GM21723 (cell line): Measurements from ENCODE around the gene DYNC2I2.
"Not testable (repeated sequence)": the region's sequence is repeated elsewhere in the genome, so short reads cannot be mapped to it uniquely, and the experiment has no call there.

Experiments used
- ATAC-seq: cut with Tn5 transposase; IDR thresholded peaks from one replicate; pipeline ENCODE4 v1.9.1; 2021; ENCODE audit warnings: mild to moderate bottlenecking, moderate library complexity; ENCODE audit not compliant: unreplicated experiment

Gene DYNC2I2

GRCh38 chr9:128656416-128657343 is at the start of gene DYNC2I2:
Gene DYNC2I2, minus strand, starts transcription at chr9:128656847. Its CDS starts 121 bp downstream, at chr9:128656726.
- peak; percentile 71 for ATAC-seq

GRCh38 chr9:128706045-128706444 is 49.4 kb upstream of the DYNC2I2 start:
- ATAC-seq, result no peak

- ATAC-seq, result no peak
Measured at GRCh38 chr9:128705051-128705965, 48.7 kb upstream of the DYNC2I2 start.

- no peak for ATAC-seq
Measured at GRCh38 chr9:128704356-128704670, 47.7 kb upstream of the DYNC2I2 start.

GRCh38 chr9:128703616-128704355 is 47.1 kb upstream of the DYNC2I2 start:
- no peak for ATAC-seq

- ATAC-seq, result peak; percentile 20
Measured at GRCh38 chr9:128702949-128703615, 46.4 kb upstream of the DYNC2I2 start.

GRCh38 chr9:128702445-128702948 is 45.9 kb upstream of the DYNC2I2 start, which contains the start of gene PKN3:
Gene PKN3, plus strand, starts transcription at chr9:128702503. Its CDS starts 413 bp downstream, at chr9:128702916.
- ATAC-seq, result peak; percentile 76

GRCh38 chr9:128701227-128701854 is 44.7 kb upstream of the DYNC2I2 start:
- ATAC-seq, result no peak

GRCh38 chr9:128699096-128699795 is 42.6 kb upstream of the DYNC2I2 start:
- ATAC-seq, result not testable (repeated sequence)

GRCh38 chr9:128696923-128697707 is 40.5 kb upstream of the DYNC2I2 start:
- ATAC-seq, result no peak

- ATAC-seq, result no peak
Measured at GRCh38 chr9:128694344-128694743, 37.7 kb upstream of the DYNC2I2 start.

GRCh38 chr9:128693738-128694137 is 37.1 kb upstream of the DYNC2I2 start:
- ATAC-seq, result not testable (repeated sequence)

- ATAC-seq, result no peak
Measured at GRCh38 chr9:128690684-128691034, 34.0 kb upstream of the DYNC2I2 start.

- no peak for ATAC-seq
Measured at GRCh38 chr9:128689820-128690683, 33.4 kb upstream of the DYNC2I2 start.

GRCh38 chr9:128689293-128689774 is 32.7 kb upstream of the DYNC2I2 start:
- ATAC-seq, result peak; percentile 10

- ATAC-seq, result peak; percentile 62
Measured at GRCh38 chr9:128688501-128689292, 32.0 kb upstream of the DYNC2I2 start, which contains the start of gene SET. Gene SET, plus strand, starts transcription at chr9:128689222. Its CDS starts 361 bp downstream, at chr9:128689583.
